Activated naive CD8-positive, alpha-beta T cell treated with anti-CD3 and anti-CD28 coated beads, Interleukin-2, amount 50 U/mL, for 16 hours (primary cell): ENCODE measurements around the gene ACTRT2.

Source experiments
- DNase-seq: peaks from one replicate; pipeline ENCODE4 v3.0.0-alpha.2; 2020; ENCODE audit warnings: low read depth, low spot score

Gene ACTRT2

DNA sequence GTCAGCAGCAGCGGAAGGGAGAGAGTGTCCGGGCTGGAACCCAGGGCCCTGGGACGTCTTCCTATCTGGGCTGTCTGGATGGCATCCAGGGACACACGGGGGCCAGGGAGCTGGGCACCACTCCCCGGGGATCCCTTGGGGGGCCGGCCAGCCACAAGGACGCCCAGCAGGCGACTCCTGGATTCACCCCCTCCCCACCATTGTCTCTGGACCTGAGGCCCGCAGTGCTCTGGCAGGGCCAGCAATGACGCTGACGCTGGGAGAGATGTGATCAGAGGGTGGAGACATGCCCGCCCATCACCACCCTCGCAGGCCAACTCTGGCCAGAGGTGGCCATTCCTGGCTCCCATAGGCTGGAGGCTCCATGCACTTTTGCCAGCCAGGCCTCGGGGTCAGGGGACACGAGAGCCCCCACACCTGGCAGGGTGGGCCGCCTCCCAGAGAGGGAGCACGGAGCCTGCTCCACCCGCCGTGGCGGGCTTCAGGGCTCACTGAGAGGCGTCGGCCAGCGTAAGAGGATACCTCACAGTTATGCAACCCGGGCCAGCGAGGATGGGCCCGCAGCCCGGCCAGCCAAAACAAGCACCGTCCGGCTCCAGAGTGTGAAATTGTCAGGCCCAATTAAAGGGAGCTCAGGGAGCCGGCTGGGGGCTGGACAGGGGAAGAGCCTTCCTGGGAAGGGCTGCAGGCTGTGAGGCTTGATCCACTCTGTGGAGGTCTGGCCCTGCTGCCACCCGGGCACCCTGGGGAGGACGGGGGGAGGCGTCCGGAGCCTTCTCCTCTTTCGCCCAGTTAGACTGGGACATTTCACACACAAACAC lies 10.3 kb downstream of the ACTRT2 start:
- no peak for DNase-seq

DNA sequence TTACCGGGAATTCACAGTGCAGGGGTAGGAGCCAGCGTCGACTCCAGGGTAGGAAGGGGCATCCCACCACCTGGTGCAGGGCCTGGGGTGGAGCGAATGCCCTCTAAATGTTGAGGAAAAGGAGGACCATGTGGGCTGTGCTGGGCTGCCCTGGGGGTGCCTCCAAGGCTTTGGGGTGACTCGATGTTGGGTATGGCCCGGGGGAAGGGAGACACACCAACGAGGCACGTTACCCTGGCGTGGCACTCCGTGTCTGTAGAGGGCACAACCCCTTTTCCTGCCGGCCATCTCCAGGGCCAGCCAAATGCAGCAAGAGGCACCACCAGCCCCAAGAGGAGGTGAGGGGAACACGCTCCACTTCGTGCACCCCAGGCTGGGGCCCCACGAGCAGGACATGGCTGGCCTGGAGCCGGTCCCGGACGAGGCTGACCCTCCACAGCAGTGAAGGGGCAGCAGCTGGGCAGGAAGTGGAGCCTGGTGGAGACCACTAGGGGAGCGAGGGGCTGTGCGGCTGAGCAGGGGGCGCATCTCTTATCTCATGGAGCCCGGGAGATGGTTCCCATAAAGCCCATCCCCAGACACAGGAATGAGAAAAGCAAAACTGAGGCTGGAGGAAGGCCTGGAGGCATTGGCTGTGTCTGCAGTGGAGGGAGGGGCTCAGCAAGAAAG lies 11.2 kb downstream of the ACTRT2 start:
- DNase-seq: no peak

DNA sequence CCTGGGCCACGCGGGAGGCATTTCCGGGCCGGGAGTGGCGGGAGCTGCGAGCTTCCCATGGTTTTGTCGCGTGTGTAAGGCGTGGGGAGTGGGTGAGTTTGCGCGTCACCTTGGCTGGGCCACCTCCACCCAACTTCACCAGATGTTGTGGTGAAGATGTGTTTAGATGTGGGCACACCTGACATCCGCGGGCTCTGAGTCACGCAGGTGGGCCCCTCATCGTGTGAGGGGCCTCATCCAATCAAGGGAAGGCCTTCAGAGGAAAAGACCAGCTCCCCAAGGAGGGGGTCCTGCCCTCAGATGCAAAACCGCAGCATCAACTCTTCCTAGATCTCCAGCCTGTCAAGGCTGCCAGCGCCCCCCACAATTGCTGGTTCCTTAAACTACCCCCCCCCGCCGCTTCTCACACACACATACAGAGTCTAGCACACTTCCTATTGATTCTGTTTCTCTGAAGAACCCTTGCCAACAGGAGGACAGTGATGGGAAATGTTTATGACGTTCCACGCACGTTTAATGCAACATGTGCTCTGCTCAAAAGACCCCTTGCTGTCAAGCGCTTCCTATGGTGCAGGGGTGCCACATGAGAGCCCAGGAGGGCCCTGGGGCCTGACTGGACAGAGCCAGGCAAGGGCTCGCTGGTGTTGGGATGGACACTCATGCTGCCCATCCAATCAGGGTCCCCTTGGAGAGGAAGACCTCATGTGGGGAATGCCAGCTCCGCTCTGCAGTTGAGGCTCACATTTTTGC lies 11.9 kb downstream of the ACTRT2 start:
- DNase-seq: no peak

DNA sequence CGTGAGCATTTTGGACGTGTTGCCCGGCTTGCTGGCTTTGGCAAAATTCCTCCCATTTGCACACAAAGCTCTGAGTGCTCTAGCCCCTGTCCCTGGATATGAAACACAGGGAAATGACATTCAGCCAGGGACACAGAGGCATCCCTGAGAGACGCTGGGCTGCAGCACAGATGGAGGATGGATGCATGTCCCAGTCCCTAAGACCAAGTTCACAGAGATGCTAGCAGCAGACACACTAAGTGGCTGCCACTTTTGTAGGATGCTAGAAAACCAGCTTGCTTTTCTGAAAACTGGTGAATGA lies 12.5 kb downstream of the ACTRT2 start:
- no peak for DNase-seq

DNA sequence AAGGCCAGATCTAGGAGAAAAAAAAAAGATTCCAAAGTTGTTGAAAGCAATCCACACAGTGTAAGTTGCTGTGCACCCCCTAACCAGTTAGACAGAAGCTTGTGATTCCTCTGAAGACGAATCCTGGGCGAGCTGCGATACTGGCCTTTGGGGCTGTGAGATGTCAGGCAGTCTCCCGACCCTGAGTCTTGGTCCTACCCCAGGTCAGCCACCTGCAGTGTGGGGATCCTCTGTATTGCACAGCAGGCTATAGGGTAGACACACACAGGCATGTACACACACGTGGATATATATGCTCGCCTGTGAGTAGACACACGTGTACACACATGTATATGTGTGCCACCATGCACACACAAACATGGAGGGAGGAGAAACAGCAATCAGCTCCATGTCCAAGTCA lies 12.9 kb downstream of the ACTRT2 start:
- no peak for DNase-seq

DNA sequence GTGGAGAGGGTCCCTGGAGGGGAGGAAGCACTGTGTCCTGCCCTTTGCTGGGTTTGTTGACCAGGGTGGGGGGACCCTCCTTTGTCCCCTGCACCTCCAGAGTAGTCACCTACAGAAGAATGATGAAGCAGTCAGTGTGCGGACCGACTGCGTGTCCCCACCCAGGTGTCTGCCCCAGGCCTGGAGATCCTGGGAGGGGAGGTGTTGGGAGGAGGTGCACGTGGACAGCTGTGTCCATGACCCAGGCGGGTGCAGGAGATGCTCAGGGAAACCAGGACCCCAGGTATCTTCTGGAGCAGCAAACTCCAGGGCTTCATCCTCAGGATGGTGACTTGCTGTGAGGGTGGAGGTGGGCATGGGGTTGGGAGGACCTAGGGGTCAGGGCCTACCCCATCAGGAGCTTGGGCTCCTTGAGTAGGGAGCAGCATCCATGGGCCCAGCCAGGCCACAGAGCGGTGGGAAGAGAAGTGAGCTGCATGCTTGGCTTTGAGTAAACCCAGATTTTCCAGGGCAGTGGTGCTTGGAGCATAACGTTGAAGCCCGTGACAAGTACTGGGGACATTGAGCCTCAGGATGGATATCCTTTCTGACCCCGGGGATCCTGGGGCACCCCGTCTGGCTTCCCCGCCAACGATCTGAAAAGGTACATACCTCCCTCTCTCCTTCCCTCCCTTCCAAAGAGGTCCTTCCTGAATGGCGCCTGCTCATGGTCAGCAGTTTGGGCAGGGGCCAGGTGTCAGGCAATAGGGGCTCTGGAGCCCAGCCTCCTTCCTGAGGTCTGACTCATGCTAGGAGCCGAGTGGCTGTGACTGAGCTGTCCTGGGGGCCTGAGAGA lies 13.7 kb downstream of the ACTRT2 start:
- no peak for DNase-seq

DNA sequence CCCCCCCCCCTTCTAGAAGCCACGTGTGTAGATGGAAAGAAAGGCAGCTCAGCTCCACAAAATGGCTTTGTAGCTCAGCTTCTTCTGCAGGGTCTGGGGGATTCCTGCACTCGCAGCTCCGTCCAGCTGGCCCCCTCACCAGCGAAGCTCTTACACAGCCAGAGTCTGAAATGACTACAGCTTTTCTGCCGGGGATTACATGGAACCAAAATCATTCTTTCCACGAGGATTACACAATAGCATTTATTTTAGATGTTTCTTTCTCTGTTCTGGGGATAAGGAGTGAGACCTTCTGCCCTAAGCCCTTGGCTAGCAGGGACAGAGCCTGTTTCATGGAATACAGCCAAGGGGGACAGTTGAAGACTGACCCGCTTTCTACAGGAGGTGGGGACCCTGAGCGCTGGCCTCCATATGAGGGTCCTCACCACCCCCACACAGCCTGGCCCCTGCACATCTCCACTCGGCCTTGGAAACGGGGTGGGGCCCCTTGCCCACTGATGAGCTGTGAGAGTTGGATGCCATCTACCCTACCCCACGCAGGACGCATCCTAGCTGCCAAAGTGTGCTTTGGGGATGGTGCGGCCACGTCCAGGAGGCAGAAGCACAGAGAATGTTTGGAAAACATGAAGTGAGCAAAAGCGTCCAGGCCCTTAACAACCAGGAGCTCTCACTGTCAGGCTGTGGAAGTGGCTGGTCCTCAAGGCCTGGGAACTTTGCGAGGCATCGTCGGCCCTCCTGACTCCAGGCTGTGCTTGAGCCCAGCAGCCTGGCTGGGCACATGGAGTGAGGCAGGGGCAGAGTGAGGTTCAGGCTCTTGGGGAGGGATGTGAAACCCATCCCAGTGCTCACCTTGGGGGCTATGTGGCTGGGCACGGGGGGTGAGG lies 14.5 kb downstream of the ACTRT2 start:
- DNase-seq: no peak

DNA sequence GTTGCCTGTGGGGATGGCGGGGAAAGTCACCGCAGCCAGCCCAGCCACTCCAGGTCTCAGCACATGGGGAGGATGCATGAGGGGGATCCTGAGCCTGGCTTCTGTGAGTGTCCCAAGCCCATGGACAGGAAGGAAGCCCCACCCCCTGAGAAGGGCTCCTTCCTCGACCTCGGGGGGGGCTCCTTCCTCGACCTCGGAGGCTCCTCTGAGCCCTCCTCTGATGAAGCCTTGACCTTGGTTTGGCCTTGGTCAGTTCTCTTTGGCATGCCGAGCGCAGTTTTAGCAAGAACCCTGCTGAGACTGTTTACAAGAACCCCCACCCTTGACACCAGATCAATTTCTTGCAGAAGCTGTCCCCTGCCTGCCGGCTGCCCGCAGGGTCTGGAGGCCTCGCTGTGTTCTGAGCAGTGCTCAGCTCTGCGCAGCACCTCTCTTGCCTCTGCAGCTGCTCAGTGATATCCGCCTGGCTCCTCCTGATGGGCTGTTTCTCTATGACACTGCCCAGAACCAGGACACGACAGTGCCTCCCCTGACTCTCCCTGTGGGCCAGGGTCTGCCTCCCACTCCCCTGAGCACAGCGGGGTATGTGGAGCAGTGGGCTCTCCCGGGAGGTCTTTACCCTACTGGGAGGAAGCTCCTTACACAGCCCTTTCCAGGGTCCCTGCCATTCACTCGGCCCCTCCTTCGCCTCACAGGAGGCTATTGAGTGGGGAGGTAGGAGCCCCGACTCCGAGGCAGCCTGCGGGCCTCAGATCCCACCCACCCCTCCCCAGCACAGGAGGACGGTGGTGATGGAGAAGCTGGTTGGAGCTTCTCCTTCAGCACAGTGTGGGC lies 15.4 kb downstream of the ACTRT2 start:
- DNase-seq: no peak

DNA sequence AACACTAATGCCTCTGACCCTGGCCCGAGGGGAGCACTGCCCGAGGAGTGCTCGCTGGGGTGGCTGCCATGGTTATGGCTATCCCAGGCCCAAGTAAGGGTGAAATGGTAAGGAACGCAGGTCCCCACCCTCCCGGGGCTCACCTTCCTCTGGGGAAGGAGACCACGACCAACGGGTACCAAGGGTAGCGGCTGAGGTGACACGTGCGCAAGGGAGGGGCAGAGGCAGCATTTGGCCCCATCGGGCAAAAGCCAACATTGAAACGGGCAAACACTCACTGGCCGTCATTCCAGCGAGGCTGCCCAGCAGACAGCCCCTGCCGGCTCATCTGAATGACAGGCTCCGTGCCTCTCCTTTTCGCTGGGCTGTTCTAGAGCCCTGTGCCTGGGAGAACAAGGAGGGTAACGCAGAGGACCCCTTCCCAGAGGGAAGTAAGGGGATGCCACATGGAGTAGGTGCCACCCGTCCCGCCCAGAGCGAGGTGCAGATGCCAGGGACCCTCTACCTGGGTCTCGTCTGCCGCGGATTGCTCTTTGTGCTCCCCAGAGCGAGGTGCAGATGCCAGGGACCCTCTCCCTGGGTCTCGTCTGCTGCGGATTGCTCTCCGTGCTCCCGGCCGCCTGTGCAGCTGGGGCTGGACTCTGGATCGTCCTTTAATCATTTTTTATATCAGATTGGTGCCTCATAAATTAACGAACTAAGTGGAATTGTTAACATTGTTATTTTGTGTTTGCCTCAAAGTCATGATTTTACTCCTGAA lies 16.2 kb downstream of the ACTRT2 start:
- no peak for DNase-seq

DNA sequence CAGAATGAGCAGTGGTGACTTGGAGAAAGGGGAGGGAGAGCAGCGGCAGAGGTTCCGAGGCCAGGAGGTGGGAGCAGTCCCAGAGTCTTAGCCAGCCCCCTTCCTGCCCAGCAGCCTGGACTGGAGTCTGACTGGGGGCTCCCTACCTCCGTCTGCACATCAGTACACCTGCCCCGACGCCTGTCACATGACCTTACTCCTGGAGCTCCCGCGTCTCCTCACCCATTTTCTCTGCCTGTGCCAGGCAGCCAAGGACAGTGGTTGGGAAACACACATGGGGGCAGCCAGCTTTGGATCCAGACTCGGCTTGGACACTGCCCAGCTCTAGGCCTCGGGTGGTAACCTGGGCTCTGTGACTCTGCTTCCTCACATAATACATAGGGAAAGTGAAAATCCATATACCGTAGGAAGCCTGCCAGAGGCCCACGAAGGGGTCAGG lies 16.9 kb downstream of the ACTRT2 start:
- no peak for DNase-seq

DNA sequence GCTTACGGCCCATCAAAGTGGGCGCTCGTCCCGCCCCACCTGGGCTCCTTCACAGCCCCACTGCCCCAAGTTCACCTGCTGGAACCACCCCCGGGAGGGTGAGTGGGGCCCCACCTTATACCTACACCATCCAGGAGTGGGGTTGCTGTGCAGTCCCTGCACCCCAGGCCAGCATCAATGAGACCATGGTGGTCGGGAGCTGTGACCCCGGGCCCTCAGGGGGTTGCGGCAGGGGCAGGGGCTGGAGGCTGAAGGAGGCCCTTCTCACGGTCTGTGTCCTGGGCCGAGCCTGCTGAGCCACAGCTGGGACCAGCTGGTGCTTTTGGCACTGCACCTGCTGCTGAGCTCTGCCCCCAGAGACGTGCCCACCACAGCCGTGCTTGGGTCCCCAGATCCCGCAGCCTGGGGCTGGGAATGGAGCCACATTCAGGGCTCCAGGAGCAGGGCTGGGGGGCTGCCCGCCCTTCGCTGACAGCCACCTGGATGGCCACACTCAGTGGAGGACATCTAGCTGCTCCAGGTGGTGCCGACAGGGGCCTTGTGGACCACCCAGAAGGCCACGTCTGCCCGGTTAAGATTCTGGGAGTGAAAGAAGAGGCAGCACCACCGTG lies 17.4 kb downstream of the ACTRT2 start:
- DNase-seq: no peak

DNA sequence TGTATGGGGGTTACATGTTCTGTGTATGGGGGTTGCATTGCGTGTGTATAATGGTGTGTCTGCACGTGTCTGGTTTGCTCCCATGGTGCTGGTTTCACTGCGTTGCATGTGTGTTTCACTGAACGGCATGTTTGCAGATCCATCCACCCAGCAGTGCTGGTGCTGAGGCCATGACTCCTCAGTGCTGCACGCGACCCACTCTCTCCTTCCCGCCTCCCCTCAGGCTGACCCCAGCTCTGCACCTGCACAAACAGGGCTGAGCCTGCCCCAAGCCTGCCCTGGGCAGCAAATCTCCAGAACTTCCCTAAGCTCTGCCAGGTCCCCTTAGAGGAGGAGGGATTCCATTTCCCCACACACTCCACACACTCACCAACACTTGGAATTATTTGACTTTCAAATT lies 18.7 kb downstream of the ACTRT2 start:
- no peak for DNase-seq

DNA sequence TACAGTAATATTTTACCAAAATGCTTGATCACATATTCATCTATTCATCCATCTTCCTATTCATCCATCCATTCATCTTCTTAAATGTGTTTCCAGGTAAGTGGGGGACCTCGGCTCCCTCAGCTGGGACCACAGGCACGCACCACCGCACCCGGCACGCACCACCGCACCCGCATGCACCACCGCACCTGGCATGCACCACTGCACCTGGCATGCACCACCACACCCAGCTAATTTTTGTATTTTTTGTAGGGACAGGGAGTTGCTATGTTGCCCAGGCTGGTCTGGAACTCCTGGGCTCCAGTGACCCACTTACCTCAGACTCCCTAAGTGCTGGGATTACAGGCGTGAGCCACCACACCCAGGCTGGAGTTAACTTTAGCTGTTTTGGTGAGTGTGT lies 21.2 kb downstream of the ACTRT2 start:
- DNase-seq: no peak

DNA sequence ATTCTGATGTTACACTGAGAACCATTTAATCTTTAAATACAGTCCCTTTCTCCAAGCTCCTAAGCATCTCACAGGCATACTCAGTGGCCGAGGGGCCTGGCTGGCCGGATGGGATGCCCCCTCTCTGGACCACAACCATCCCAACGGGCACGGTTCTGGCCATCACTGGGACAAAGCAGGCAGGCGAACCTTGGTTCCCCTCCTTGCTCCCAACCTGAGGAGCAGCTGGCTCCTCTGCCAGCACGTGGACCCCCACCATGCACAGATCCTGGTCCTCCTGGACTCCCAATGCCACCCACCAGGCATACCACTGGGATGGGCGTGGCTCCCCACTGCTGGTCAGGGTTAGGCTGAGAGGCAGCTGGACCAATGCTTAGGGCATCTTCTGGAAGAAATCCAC lies 27.9 kb downstream of the ACTRT2 start:
- no peak for DNase-seq

DNA sequence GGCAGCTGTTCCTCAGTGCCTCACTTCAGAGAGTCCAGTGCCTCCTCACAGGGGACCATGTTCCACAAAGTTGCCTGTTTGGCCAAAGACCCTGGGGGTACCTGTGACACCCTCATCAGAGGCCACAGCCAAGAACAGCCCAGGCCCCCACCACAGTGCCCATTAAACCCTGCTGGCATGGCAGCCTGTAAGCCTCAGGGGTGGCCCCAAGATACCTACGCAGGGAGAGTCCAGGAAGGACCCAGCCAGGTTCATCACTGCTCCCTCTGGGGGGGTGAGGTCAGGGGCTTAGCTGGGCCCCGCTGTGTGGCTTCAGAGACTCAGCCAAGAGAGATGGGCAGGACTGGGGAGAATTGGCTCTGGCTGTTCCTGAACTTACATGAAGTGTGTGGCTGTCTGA lies 28.6 kb downstream of the ACTRT2 start:
- DNase-seq: no peak

DNA sequence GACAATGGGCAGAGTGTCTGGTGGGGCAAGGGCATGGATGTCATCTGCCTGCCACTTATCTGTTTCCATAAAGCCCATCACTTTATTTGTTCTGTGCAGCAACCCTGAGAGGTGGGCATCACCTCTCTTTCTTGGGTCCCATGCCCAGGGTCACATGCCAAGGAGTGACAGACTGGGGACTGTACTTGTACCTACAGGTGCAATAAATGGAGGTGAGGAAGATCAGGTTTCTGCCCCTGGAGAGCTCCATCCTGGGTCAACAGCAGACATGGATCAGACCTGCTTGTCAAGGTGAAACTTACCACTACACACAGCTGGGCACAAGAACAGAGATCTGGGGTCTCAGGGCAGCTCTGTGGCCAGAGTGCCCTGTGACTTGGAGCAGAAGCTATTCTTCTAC lies 29.3 kb downstream of the ACTRT2 start:
- DNase-seq: no peak

DNA sequence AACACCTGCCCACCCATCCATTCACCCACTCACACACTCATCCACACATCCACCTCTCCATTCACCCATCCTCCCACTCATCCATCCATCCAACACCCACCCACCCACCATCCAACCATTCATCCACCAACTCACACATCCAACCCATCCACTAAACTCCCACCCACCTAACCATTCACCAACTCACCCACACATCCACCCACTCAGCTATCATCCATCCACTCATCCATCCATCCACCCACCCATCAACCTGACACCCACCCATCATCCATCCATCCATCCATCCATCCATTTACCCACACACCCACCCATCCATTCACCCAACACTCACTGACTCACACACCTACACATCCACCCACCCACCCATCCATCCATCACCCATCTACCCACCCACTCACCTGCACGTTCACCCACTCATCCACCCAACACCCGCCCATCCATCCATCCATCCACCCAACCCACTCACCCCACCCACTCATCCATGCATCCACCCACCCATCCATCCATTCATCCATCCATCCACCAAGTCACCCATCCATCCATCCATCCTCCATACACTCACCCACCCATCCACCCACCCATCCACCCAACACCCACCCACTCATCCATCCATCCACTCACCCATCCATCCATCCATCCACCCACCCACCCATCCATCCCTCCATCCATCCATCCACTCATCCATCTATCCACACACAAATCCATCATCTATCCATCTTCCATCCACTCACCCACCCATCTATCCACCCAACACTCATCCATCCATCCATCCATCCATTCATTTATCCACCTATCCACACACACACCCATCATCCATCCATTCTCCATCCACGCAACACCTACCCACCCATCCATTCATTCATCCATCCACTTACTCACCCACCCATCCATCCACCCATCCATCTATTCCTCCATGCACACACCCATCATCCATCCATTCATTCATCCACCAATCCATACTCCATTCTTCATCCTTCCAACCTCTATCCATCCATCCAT lies 30.3 kb downstream of the ACTRT2 start:
- no peak for DNase-seq

DNA sequence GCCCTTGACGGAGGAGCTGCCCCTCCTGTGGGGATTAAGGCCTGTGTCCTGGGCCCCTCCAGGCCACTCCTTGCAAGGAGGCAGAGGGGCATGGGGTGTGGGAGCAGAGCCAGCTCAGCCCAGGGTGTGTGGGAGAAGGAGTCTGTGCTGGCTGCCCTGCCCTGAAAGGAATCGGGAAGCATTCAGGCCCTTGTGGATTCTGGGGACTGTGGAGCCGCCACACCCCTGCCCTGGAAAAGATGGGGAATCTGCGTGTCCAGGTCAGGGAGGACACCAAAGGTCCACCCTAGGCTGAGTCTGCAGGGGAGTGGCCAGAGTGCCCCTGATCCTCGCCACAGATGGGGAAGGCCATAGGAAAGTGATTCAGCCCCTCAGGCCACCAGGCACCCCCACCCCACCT lies 31.2 kb downstream of the ACTRT2 start:
- no peak for DNase-seq
